Astrocyte (in vitro differentiated cells and primary cell): ENCODE measurements around the gene SPSB1. TPM values are rescaled to one million over a fixed set of nuclear protein-coding genes. Genes with fewer than 3 reads are reported as not detected.

Experiments
- DNase-seq: peaks from one replicate; pipeline ENCODE4 v3.0.0-alpha.2; 2010; ENCODE audit warnings: low read depth
- FAIRE-seq: peaks from 2 replicates; lab custom pipeline; 2011; peaks lifted over from hg19 to GRCh38; lab: Jason Lieb, UNC
- H2AFZ ChIP-seq: 2 replicates; pipeline ENCODE4 v1.6.0; 2012; ENCODE audit warnings: low read depth, low read length, inconsistent platforms
- H3K27ac ChIP-seq: 2 replicates; pipeline ENCODE4 v1.5.1; 2011; ENCODE audit warnings: low read depth, low read length, inconsistent platforms
- H3K27me3 ChIP-seq: 2 replicates; pipeline ENCODE4 v1.6.0; 2011; ENCODE audit warnings: low read length, inconsistent platforms; ENCODE audit not compliant: insufficient read depth
- H3K36me3 ChIP-seq: 2 replicates; pipeline ENCODE4 v1.5.1; 2011; ENCODE audit warnings: low read length, inconsistent platforms; ENCODE audit not compliant: insufficient read depth
- H3K4me1 ChIP-seq: 2 replicates; pipeline ENCODE4 v1.5.1; 2011; ENCODE audit warnings: low read length, inconsistent platforms; ENCODE audit not compliant: insufficient read depth
- H3K4me2 ChIP-seq: 2 replicates; pipeline ENCODE4 v1.6.0; 2012; ENCODE audit warnings: low read length, inconsistent platforms
- H3K4me3 ChIP-seq: 2 replicates; pipeline ENCODE4 v1.5.1; 2011; ENCODE audit warnings: low read depth, mild to moderate bottlenecking, low read length, inconsistent platforms; ENCODE audit not compliant: insufficient read depth
- H3K79me2 ChIP-seq: 2 replicates; pipeline ENCODE4 v1.6.0; 2012; ENCODE audit warnings: mild to moderate bottlenecking, low read length, inconsistent platforms; ENCODE audit not compliant: insufficient read depth
- H3K9ac ChIP-seq: 2 replicates; pipeline ENCODE4 v1.6.0; 2012; ENCODE audit warnings: mild to moderate bottlenecking, low read length, inconsistent platforms
- H3K9me3 ChIP-seq: 2 replicates; pipeline ENCODE4 v1.5.1; 2012; ENCODE audit warnings: low read depth, mild to moderate bottlenecking, low read length, inconsistent platforms; ENCODE audit not compliant: insufficient read depth
- H4K20me1 ChIP-seq: 2 replicates; pipeline ENCODE4 v1.6.0; 2012; ENCODE audit warnings: low read length, inconsistent platforms; ENCODE audit not compliant: insufficient read depth
- H3K27ac Mint-ChIP-seq: one replicate; pipeline ENCODE4 v1.8.0; 2021; ENCODE audit warnings: mild to moderate bottlenecking, mixed read lengths; ENCODE audit not compliant: unreplicated experiment
- H3K27me3 Mint-ChIP-seq: one replicate; pipeline ENCODE4 v1.8.0; 2021; ENCODE audit warnings: low read depth, mixed read lengths; ENCODE audit not compliant: unreplicated experiment
- H3K36me3 Mint-ChIP-seq: one replicate; pipeline ENCODE4 v1.8.0; 2021; ENCODE audit warnings: low read depth, mixed read lengths; ENCODE audit not compliant: unreplicated experiment
- H3K4me1 Mint-ChIP-seq: one replicate; pipeline ENCODE4 v1.8.0; 2021; ENCODE audit warnings: low read depth, mixed read lengths; ENCODE audit not compliant: unreplicated experiment
- H3K4me3 Mint-ChIP-seq: one replicate; pipeline ENCODE4 v1.8.0; 2021; ENCODE audit warnings: mild to moderate bottlenecking, moderate library complexity, mixed read lengths; ENCODE audit not compliant: unreplicated experiment
- H3K9me3 Mint-ChIP-seq: one replicate; pipeline ENCODE4 v1.8.0; 2021; ENCODE audit warnings: mild to moderate bottlenecking, mixed read lengths; ENCODE audit not compliant: unreplicated experiment
- CTCF ChIP-seq: IDR thresholded peaks from 2 replicates; pipeline ENCODE4 v1.5.1; 2011; ENCODE audit warnings: low read depth, mild to moderate bottlenecking, inconsistent platforms, low read length, moderate library complexity; ENCODE audit not compliant: insufficient read depth
- EZH2 ChIP-seq: IDR thresholded peaks from 2 replicates; pipeline ENCODE4 v1.6.1; 2012; ENCODE audit warnings: mild to moderate bottlenecking, low read length, inconsistent platforms; ENCODE audit not compliant: insufficient read depth
- total RNA-seq: library from RNA; stranded (reverse); gene quantifications from 2 replicates; pipeline ENCODE4 v1.2.1, GENCODE V29; 2021

The SPSB1 gene
- total RNA-seq, 1 donor from 2014 or later, result 53.5 TPM

DNA sequence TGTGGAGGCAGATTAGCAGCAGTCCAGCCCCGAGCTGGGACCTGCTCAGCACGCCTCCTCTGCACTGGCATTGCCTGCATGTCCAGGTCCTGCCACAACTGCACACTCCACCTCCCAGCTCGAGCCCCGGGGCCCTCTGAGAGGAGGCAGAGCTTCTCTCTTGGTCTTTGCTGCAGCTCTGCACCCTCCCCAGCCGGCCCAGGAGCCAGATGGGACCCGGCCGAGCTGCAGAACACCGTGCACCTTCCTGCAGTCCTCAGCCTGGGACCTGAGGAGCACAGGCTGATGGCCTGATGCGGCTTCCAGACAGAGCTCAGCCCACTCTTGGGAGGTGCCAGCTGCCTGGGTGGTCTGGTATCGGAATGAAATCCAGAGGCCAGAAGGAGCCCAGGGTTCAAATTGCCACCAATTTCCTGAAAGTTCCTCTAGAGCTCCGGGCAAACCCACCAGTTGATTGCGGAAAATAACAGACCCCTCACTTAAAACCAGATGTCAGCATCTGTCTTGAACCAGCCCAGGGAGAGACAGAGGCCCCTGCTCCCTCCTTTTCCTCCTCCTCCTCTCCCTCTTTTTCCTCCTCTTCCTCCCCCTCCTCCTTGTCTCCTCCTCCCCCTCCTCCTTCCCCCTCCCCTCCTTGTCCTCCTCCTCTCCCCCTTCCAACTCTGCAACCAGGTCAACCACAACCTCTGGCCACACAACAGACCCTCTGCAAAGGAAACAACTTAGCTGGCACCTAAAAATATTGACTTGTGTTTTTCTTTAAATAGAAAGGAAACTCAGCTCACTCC lies 10.6 kb upstream of the SPSB1 start:
- Mint-ChIP-seq H3K9me3 (peaks cover 22% of the 10 kb centered on the region), H3K27ac (no peak overlapping the region), H3K36me3 (peaks cover 4% of the 10 kb centered on the region), H3K27me3 (peaks cover 7% of the 10 kb centered on the region), H3K4me3 (no peak overlapping the region), H3K4me1 (peaks cover 31% of the 10 kb centered on the region)
- Histone ChIP-seq H3K36me3 (no peaks in the 10 kb centered on the region), H2AFZ (no peak overlapping the region), H3K4me2 (no peak overlapping the region), H3K9me3 (no peaks in the 10 kb centered on the region), H3K4me3 (no peak overlapping the region), H4K20me1 (no peaks in the 10 kb centered on the region), H3K9ac (no peak overlapping the region), H3K27me3 (no peaks in the 10 kb centered on the region), H3K27ac (no peak overlapping the region), H3K79me2 (no peaks in the 10 kb centered on the region), H3K4me1 (peaks cover 38% of the 10 kb centered on the region)
- TF ChIP-seq CTCF, result no peak
- TF ChIP-seq EZH2, result no peak
- no peak for DNase-seq
- FAIRE-seq, result no peak

DNA sequence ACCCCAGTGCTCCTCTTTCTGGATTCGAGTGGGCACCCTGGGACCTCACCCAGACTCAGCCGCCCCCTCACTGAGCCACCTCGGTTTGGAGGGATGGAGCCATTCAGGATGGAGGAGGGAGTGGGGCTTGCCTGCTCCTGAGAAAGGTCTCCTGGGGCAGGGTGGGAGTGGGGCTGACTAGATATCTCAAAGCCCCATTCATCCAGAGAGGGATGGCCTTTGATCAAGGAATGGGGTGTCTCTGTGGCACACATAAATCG lies 10.1 kb upstream of the SPSB1 start:
- Mint-ChIP-seq H3K36me3 (peaks cover 4% of the 10 kb centered on the region), H3K9me3 (peaks cover 22% of the 10 kb centered on the region), H3K4me1 (peaks cover 31% of the 10 kb centered on the region), H3K27ac (no peak overlapping the region), H3K27me3 (peaks cover 7% of the 10 kb centered on the region), H3K4me3 (no peak overlapping the region)
- peaks cover 38% of the 10 kb centered on the region for H3K4me1 ChIP-seq
- no peak overlapping the region for H3K4me2 ChIP-seq
- H3K27ac ChIP-seq, result no peak overlapping the region
- H3K9me3 ChIP-seq, result no peaks in the 10 kb centered on the region
- no peaks in the 10 kb centered on the region for H3K79me2 ChIP-seq
- no peak overlapping the region for H3K4me3 ChIP-seq
- TF ChIP-seq EZH2 (no peak), CTCF (no peak)
- H4K20me1 ChIP-seq, result no peaks in the 10 kb centered on the region
- no peak overlapping the region for H3K9ac ChIP-seq
- no peak for DNase-seq
- no peak overlapping the region for H2AFZ ChIP-seq
- H3K36me3 ChIP-seq, result no peaks in the 10 kb centered on the region
- H3K27me3 ChIP-seq, result no peaks in the 10 kb centered on the region
- FAIRE-seq, result no peak

DNA sequence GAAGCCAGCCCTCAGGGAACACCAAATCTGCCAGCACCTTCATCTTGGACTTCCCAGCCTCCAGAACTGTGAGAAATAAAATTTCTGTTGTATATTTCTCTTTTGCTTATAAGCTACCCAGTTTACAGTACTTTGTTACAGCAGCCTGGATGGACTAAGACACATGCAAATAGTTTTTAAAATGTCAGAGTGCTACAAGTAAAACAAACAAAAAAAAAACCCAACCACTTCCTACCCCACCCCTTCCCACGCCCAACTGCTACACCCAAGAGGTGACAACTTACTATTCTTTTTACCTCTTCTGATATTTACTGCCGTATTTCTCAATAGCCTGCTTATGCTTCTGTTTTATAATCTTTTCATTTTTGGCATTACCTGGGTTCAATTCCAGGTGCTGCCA lies 8.6 kb upstream of the SPSB1 start:
- H3K4me1 ChIP-seq, result peaks cover 29% of the 10 kb centered on the region
- FAIRE-seq, result no peak
- H3K4me2 ChIP-seq, result no peak overlapping the region
- H3K4me3 ChIP-seq, result no peak overlapping the region
- H3K27me3 ChIP-seq, result no peaks in the 10 kb centered on the region
- H3K79me2 ChIP-seq, result no peaks in the 10 kb centered on the region
- Mint-ChIP-seq H3K9me3 (peaks cover 30% of the 10 kb centered on the region), H3K27me3 (peaks cover 7% of the 10 kb centered on the region), H3K4me3 (no peak overlapping the region), H3K27ac (no peak overlapping the region), H3K36me3 (peaks cover 4% of the 10 kb centered on the region), H3K4me1 (peaks cover 27% of the 10 kb centered on the region)
- H4K20me1 ChIP-seq, result no peaks in the 10 kb centered on the region
- no peak overlapping the region for H2AFZ ChIP-seq
- H3K36me3 ChIP-seq, result no peaks in the 10 kb centered on the region
- no peak overlapping the region for H3K9ac ChIP-seq
- no peak for DNase-seq
- TF ChIP-seq CTCF (no peak), EZH2 (no peak)
- H3K9me3 ChIP-seq, result peaks cover 4% of the 10 kb centered on the region
- H3K27ac ChIP-seq, result no peak overlapping the region
